ENCODE data around the gene CCDC92B.

- TF ChIP-seq CTCF (IDR thresholded peaks at IDR 0.05) (no peak), POLR2A (IDR thresholded peaks at IDR 0.05) (no peak), EP300 (IDR thresholded peaks at IDR 0.05) (no peak)
Observed at GRCh38 chr17:2723505-2723996, 25.9 kb downstream of the CCDC92B start.

All from ovary (tissue), 3 donors.